ENCODE results near the gene CACNA2D1.
"Not testable (repeated sequence)": the region's sequence is repeated elsewhere in the genome, so short reads cannot be mapped to it uniquely, and the experiment has no call there.

The CACNA2D1 gene

GRCh38 chr7:82172017-82172416 lies 271.6 kb downstream of the CACNA2D1 start:
- DNase-seq (ENCODE audit: low spot score): no peak

DNA sequence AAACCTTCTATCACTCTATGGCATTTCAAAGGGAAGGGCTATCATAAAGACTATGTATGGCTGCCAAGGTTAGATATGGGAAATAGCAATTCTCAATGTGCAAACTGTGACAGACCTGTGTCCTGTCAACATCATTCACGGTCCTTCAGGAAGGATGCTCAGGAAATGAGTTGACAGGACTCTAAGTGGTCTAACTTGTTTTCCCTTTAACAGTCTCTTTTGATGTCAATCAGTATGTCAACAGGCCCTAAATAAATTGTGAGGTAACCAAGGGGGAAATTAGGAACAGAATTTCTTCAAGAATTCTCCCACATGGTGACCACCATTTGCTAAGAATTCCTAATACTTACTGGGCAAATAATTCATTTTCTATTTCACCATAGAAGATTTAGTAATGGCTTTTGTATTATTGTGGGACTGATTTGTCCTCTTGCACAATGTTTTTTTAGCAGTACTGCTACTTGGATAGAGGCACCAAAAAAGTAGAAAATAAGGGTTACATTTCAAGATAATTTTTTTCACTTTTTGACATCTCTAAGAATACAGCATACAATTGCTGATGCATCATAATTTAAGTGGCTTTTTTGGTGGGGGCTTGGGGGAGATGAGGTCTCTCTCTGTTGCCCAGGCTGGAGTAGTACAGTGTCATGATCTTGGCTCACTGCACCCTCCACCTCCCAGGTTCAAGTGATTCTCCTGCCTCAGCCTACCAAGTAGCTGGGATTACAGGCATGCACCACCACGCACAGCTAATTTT lies 275.8 kb downstream of the CACNA2D1 start:
- DNase-seq (ENCODE audit: low spot score): no peak

DNA sequence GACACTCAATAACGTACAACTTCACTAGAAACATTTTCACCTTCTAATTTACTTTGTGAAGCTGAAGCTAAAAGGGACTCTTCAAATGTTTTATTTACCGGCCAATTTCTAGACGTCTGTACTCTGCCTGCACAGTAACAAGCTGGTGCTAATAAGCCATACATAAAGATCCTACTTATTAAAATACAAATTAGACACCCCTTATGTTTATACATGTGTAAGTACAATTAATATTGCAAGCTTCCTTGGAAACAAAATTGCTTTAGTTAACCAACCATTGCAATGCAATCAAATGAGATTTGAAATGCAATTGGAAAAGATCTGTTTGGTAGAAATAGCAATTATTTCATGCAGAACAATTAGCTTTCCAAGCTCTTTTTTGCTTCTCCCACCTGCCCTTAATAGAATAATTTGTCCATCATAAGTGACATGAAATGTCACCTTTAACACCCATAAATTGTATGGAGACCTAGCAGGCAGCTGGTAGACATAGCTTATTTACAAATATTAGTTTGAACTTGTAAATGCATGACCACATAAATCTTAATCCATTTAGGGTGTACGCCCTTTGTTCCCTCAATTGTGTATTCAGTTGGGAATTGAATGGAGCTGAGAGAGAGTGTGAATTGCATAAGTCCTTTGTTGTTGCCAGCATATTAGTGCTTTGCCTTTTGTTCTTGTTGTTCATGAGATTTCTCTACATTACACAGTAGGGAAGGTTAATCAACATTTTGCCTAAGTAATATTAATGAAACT lies 277.1 kb downstream of the CACNA2D1 start:
- DNase-seq (ENCODE audit: low spot score): no peak

DNA sequence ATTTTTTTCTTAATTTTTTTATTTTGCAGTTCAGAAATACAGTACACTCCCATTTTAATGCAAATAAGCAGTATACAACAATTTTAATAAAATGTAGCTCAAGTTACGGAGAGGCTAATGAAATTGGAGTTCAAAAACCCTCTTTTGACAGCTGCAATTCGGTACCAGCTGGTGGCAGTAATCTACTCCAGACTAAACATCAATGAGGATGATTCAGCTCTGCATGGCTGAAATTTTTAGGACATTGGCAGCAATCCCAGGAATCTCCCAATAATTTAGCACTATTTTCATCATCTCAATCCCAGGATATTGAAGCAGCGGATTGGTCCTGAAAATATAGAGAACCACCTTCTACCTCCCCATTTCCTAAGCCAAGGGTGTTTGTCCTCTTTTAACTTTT lies 278.8 kb downstream of the CACNA2D1 start:
- no peak for DNase-seq (ENCODE audit: low spot score)

GRCh38 chr7:82164410-82164809 lies 279.2 kb downstream of the CACNA2D1 start:
- DNase-seq (ENCODE audit: low spot score): no peak

DNA sequence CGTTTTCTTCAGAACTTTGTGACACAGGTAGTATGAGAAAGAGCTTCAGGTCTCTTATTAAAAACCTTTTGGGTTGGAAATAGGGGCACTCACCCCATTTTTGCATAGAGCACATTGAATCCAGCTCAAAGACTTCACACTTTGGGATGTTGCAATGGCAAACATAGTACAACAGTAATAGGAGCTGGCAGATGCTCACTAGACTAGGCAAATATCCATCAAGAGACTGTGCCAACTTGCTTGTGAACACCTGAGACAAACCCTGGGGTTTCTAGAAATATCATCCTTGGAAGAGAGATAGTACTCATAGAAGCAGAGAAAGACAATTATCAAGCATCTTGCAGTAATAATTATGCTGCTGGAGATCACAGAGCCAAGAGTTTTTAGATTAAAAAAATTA lies 280.0 kb downstream of the CACNA2D1 start:
- no peak for DNase-seq (ENCODE audit: low spot score)

GRCh38 chr7:82162289-82162688 lies 281.3 kb downstream of the CACNA2D1 start:
- no peak for DNase-seq (ENCODE audit: low spot score)

GRCh38 chr7:82158327-82158726 lies 285.2 kb downstream of the CACNA2D1 start:
- DNase-seq (ENCODE audit: low spot score): no peak

- DNase-seq (ENCODE audit: low spot score): no peak
Measured at GRCh38 chr7:82156893-82157292, 286.7 kb downstream of the CACNA2D1 start.

DNA sequence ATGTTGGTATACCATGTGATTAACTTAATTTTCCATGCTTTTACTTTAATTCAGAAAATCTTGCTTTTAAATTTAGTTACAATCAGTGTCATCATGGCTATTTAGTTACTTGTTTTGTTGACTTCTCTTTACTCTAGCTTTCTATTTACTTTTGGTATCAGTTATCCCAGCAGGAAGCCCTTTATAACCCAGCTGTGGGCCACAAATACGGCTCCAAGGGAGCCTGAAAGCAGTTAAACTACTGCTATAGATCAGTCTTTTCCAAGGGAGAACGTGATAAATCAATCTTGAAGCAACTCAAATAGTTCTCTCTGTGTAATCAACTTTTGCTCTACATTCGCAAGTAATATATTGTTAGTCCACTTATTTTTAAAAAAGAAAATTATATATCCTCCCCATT lies 287.4 kb downstream of the CACNA2D1 start:
- no peak for DNase-seq (ENCODE audit: low spot score)

DNA sequence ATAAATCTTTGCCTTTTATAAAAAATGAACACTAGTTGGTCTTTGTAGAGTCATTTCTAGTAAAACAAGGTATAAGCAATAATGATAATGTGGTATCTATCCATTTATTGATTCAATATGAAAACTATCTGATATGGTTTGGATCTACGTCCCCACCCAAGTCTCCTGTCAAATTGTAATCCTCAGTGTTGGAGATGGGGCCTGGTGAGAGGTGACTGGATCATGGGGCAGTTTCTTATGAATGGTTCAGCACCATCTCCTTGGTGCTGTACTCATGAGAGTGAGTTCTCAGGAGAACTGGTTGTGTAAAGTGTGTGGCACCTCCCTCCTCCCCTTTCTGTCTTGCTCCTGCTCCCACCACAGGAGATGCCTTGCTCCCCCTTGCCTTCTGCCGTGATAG lies 288.8 kb downstream of the CACNA2D1 start:
- DNase-seq (ENCODE audit: low spot score): no peak

GRCh38 chr7:82153776-82154175 lies 289.8 kb downstream of the CACNA2D1 start:
- DNase-seq (ENCODE audit: low spot score): no peak

GRCh38 chr7:82152858-82153257 lies 290.7 kb downstream of the CACNA2D1 start:
- DNase-seq (ENCODE audit: low spot score): no peak

GRCh38 chr7:82146491-82146890 lies 297.1 kb downstream of the CACNA2D1 start:
- no peak for DNase-seq (ENCODE audit: low spot score)

GRCh38 chr7:82142263-82142864 lies 301.2 kb downstream of the CACNA2D1 start:
- no peak for DNase-seq (ENCODE audit: low spot score)

- no peak for DNase-seq (ENCODE audit: low spot score)
Measured at GRCh38 chr7:82141427-82141826, 302.1 kb downstream of the CACNA2D1 start.

- DNase-seq (ENCODE audit: low spot score): not testable (repeated sequence)
Measured at GRCh38 chr7:82140608-82141007, 303.0 kb downstream of the CACNA2D1 start.

- DNase-seq (ENCODE audit: low spot score): no peak
Measured at GRCh38 chr7:82131215-82131614, 312.4 kb downstream of the CACNA2D1 start.

DNA sequence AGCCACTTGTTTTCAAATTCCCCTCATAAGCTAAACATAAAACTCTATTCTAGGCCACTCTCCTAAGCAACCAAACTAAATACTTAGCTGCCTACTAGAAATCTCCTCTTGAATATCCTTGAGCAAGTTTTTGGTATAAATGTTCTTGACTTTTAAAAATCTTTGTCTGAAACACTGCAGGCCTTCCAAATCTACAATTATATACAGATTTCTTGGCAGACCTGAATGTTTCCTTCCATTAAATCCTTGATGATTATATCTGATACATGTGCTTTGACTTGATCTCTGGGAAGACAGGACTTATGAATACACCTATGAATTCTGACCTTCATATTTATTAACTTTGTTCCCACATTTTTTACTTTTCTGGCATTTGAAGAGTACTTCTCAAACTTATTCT lies 314.5 kb downstream of the CACNA2D1 start:
- no peak for DNase-seq (ENCODE audit: low spot score)

GRCh38 chr7:82128546-82128945 lies 315.0 kb downstream of the CACNA2D1 start:
- DNase-seq (ENCODE audit: low spot score): no peak

GRCh38 chr7:82126576-82126975 lies 317.0 kb downstream of the CACNA2D1 start:
- DNase-seq (ENCODE audit: low spot score): no peak

- no peak for DNase-seq (ENCODE audit: low spot score)
Measured at GRCh38 chr7:82124445-82124844, 319.1 kb downstream of the CACNA2D1 start.

DNA sequence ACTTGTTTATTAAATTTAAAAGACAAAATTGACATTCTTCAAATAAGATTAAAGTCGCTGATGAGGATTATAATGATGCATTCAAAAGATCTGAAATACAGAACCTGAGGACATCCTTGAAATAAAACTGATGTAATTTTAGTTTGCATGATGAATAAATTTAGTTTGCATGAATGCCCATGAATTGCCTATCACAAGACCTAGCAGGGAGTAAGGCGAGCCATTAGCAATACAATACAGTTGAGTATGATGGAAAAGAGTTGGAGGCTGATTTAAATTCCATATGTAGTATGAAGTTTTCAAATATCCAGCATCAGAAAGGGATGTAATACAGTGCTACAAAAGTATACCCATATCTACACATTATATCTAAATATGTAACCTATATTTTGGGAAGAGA lies 321.3 kb downstream of the CACNA2D1 start:
- DNase-seq (ENCODE audit: low spot score): no peak
